ENCODE data around the gene DELE1.

DELE1 gene

DNA sequence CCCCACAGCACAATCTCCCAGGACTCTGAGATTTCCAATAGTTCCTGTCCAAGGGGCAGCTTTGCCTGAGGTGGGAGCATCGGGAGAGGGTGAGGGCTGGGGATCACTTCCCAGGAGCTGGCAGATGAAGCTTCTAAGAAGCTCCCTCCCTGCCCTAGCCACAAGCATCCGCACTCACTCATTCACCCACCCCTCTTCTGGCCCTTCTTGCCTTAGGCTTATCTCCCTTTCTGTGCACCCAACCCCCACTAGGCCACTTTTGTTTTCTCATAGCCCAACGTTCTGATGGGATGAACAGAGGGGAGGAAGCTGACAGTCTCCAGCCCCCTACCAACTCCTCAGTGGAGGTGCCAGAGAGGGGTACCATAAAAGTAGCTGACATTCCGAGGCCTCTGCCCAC, 41.8 kb upstream of the DELE1 start:
- ATAC-seq: no peak
- TF ChIP-seq TCF4 (CRISPR knock-in tag; IDR thresholded peaks at IDR 0.05; ENCODE audit: borderline replicate concordance) (no peak), ZNF565 (CRISPR knock-in tag; conservative IDR thresholded peaks at IDR 0.05; ENCODE audit: low read depth) (no peak), BACH2 (CRISPR knock-in tag; IDR thresholded peaks at IDR 0.05; ENCODE audit: borderline replicate concordance) (no peak)
- TF ChIP-seq, protein P1, sequence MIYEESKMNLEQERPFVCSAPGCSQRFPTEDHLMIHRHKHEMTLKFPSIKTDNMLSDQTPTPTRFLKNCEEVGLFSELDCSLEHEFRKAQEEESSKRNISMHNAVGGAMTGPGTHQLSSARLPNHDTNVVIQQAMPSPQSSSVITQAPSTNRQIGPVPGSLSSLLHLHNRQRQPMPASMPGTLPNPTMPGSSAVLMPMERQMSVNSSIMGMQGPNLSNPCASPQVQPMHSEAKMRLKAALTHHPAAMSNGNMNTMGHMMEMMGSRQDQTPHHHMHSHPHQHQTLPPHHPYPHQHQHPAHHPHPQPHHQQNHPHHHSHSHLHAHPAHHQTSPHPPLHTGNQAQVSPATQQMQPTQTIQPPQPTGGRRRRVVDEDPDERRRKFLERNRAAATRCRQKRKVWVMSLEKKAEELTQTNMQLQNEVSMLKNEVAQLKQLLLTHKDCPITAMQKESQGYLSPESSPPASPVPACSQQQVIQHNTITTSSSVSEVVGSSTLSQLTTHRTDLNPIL (CRISPR knock-in tag; IDR thresholded peaks at IDR 0.05; ENCODE audit: low read depth): no peak

DNA sequence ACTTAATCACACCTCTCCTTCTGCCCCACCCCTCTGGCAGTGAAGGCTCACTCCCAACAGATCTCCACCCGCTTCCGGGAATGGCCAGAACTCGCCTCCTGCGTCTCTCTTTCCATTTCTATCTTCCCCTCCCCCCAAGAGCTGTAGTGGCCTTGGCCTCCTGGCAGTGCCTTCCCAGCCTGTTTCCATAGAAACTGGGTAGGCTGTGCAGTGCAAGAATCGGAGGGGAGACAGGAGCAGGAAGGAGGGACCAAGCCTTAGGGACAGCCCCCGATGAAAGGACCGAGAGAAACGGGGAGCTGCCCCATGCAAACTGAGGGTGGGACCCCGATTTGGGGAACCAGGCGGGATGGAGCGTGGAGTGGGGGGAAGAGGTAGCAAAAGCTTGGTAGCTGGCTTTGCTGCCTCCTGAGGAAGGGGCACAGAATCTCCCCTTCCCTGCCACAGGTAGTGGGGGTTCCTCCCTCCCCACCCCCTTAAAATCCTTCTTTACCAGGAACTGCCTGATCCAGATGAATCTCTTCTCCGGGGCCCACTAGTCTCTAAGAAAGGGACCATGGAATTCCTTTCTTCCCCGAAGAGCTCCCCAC, 41.0 kb upstream of the DELE1 start:
- ATAC-seq: no peak
- TF ChIP-seq, protein P2, sequence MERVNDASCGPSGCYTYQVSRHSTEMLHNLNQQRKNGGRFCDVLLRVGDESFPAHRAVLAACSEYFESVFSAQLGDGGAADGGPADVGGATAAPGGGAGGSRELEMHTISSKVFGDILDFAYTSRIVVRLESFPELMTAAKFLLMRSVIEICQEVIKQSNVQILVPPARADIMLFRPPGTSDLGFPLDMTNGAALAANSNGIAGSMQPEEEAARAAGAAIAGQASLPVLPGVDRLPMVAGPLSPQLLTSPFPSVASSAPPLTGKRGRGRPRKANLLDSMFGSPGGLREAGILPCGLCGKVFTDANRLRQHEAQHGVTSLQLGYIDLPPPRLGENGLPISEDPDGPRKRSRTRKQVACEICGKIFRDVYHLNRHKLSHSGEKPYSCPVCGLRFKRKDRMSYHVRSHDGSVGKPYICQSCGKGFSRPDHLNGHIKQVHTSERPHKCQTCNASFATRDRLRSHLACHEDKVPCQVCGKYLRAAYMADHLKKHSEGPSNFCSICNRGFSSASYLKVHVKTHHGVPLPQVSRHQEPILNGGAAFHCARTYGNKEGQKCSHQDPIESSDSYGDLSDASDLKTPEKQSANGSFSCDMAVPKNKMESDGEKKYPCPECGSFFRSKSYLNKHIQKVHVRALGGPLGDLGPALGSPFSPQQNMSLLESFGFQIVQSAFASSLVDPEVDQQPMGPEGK (CRISPR knock-in tag; IDR thresholded peaks at IDR 0.05; ENCODE audit: borderline replicate concordance): no peak
- TF ChIP-seq ISL1 (CRISPR knock-in tag; IDR thresholded peaks at IDR 0.05) (no peak), ZNF70 (CRISPR knock-in tag; IDR thresholded peaks at IDR 0.05) (no peak), ZFP3 (CRISPR knock-in tag; IDR thresholded peaks at IDR 0.05) (no peak), CSDC2 (CRISPR knock-in tag; IDR thresholded peaks at IDR 0.05) (no peak), ESRRG (CRISPR knock-in tag; IDR thresholded peaks at IDR 0.05) (no peak), PPARA (CRISPR knock-in tag; IDR thresholded peaks at IDR 0.05; ENCODE audit: borderline replicate concordance) (no peak), GLIS3 (CRISPR knock-in tag; IDR thresholded peaks at IDR 0.05) (no peak), SNAI2 (CRISPR knock-in tag; IDR thresholded peaks at IDR 0.05) (no peak), TOX (CRISPR knock-in tag; IDR thresholded peaks at IDR 0.05; ENCODE audit: borderline replicate concordance) (no peak), ZNF565 (CRISPR knock-in tag; conservative IDR thresholded peaks at IDR 0.05; ENCODE audit: low read depth) (no peak), TCF4 (CRISPR knock-in tag; IDR thresholded peaks at IDR 0.05; ENCODE audit: borderline replicate concordance) (no peak), OSR1 (CRISPR knock-in tag; IDR thresholded peaks at IDR 0.05) (no peak), ARNTL (CRISPR knock-in tag; IDR thresholded peaks at IDR 0.05; ENCODE audit: borderline replicate concordance, low read depth) (no peak)
- TF ChIP-seq, protein P3, sequence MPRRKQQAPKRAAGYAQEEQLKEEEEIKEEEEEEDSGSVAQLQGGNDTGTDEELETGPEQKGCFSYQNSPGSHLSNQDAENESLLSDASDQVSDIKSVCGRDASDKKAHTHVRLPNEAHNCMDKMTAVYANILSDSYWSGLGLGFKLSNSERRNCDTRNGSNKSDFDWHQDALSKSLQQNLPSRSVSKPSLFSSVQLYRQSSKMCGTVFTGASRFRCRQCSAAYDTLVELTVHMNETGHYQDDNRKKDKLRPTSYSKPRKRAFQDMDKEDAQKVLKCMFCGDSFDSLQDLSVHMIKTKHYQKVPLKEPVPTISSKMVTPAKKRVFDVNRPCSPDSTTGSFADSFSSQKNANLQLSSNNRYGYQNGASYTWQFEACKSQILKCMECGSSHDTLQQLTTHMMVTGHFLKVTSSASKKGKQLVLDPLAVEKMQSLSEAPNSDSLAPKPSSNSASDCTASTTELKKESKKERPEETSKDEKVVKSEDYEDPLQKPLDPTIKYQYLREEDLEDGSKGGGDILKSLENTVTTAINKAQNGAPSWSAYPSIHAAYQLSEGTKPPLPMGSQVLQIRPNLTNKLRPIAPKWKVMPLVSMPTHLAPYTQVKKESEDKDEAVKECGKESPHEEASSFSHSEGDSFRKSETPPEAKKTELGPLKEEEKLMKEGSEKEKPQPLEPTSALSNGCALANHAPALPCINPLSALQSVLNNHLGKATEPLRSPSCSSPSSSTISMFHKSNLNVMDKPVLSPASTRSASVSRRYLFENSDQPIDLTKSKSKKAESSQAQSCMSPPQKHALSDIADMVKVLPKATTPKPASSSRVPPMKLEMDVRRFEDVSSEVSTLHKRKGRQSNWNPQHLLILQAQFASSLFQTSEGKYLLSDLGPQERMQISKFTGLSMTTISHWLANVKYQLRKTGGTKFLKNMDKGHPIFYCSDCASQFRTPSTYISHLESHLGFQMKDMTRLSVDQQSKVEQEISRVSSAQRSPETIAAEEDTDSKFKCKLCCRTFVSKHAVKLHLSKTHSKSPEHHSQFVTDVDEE (CRISPR knock-in tag; IDR thresholded peaks at IDR 0.05): no peak
- TF ChIP-seq, protein P4, sequence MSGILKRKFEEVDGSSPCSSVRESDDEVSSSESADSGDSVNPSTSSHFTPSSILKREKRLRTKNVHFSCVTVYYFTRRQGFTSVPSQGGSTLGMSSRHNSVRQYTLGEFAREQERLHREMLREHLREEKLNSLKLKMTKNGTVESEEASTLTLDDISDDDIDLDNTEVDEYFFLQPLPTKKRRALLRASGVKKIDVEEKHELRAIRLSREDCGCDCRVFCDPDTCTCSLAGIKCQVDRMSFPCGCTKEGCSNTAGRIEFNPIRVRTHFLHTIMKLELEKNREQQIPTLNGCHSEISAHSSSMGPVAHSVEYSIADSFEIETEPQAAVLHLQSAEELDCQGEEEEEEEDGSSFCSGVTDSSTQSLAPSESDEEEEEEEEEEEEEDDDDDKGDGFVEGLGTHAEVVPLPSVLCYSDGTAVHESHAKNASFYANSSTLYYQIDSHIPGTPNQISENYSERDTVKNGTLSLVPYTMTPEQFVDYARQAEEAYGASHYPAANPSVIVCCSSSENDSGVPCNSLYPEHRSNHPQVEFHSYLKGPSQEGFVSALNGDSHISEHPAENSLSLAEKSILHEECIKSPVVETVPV (CRISPR knock-in tag; IDR thresholded peaks at IDR 0.05): no peak
- TF ChIP-seq, protein P5, sequence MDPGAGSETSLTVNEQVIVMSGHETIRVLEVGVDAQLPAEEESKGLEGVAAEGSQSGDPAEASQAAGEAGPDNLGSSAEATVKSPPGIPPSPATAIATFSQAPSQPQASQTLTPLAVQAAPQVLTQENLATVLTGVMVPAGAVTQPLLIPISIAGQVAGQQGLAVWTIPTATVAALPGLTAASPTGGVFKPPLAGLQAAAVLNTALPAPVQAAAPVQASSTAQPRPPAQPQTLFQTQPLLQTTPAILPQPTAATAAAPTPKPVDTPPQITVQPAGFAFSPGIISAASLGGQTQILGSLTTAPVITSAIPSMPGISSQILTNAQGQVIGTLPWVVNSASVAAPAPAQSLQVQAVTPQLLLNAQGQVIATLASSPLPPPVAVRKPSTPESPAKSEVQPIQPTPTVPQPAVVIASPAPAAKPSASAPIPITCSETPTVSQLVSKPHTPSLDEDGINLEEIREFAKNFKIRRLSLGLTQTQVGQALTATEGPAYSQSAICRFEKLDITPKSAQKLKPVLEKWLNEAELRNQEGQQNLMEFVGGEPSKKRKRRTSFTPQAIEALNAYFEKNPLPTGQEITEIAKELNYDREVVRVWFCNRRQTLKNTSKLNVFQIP (CRISPR knock-in tag; IDR thresholded peaks at IDR 0.05; ENCODE audit: borderline replicate concordance, low read depth): no peak

DNA sequence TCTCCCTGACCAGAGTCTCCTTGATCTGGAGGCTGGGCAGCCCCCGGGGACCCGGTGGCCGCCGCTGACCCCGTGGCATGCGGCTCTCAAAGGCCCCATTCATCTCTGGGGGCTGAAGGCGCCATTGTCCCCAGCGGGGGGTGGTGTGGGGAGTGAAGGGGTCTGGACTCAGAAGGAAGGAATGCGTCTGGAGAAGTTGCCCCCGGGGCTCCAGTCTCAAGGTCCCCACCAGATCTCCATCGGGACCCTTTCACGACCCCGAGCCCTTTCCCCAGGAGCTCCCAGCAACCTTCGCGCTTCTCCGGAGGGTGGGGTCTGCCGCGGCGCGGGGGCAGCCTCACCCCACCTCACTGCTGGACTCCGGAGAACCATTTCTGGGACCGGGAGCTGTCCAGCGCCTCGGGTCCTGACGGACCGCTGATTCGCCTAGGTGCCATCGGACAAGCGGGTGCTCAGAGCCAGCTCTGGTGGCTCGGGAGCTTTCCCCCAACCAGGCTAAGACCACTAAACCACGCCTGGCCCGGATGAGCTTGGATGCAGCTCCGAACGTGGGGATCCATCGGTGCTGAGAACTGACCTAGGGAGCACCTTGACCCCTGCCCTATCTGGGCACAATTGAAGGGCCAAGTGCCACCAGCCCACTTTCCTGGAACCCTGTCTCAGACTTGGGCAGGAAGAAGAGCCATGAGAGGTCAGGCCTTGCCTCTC, 40.3 kb upstream of the DELE1 start:
- ATAC-seq: no peak
- no peak for TF ChIP-seq ZNF565 (CRISPR knock-in tag; conservative IDR thresholded peaks at IDR 0.05; ENCODE audit: low read depth)
- TF ChIP-seq, protein P2 (CRISPR knock-in tag; IDR thresholded peaks at IDR 0.05; ENCODE audit: borderline replicate concordance): no peak
- no peak for TF ChIP-seq OSR1 (CRISPR knock-in tag; IDR thresholded peaks at IDR 0.05)
- no peak for TF ChIP-seq ARNTL (CRISPR knock-in tag; IDR thresholded peaks at IDR 0.05; ENCODE audit: borderline replicate concordance, low read depth)
- TF ChIP-seq ZFP3 (CRISPR knock-in tag; IDR thresholded peaks at IDR 0.05): 0 out of 2 replicates have a peak, but pooled peaks have one; percentile 32
- no peak for TF ChIP-seq ZNF8 (CRISPR knock-in tag; IDR thresholded peaks at IDR 0.05)
- 0 out of 2 replicates have a peak, but pooled peaks have one; percentile 56 for TF ChIP-seq CSDC2 (CRISPR knock-in tag; IDR thresholded peaks at IDR 0.05)
- no peak for TF ChIP-seq ESRRG (CRISPR knock-in tag; IDR thresholded peaks at IDR 0.05)
- TF ChIP-seq, protein P3 (CRISPR knock-in tag; IDR thresholded peaks at IDR 0.05): 0 out of 2 replicates have a peak, but pooled peaks have one; percentile 42
